K562 (cell line): ENCODE results near the gene FIBP. TPM values are rescaled to one million over a fixed set of nuclear protein-coding genes. Genes with fewer than 3 reads are reported as not detected.

Experiments
- ARID4B ChIP-seq: sonication (generic); formaldehyde crosslinking; IDR thresholded peaks from 2 replicates; pipeline ENCODE4 v1.8.0; 2022; ENCODE audit warnings: mild to moderate bottlenecking, missing genetic modification reagents
- CC2D1A ChIP-seq: fragments of 450-650 bp; IDR thresholded peaks from 2 replicates; pipeline ENCODE4 v1.6.1; 2017; ENCODE audit warnings: mild to moderate bottlenecking
- DPF2 ChIP-seq: fragments of 450-650 bp; IDR thresholded peaks from 2 replicates; pipeline ENCODE4 v1.6.1; 2016
- E2F5 ChIP-seq: sonication (generic); formaldehyde crosslinking; IDR thresholded peaks from 2 replicates; pipeline ENCODE4 v1.8.0; 2022; ENCODE audit warnings: mild to moderate bottlenecking, missing genetic modification reagents
- FOXK1 ChIP-seq: sonication (generic); formaldehyde crosslinking; IDR thresholded peaks from 2 replicates; pipeline ENCODE4 v1.8.0; 2022; ENCODE audit warnings: missing genetic modification reagents, mild to moderate bottlenecking, borderline replicate concordance
- ID3 ChIP-seq, 2 experiments: fragments of 250-450 bp in 1 of 2; fragments of 450-650 bp in 1 of 2; sonication (Bioruptor Pico) in 1 of 2; IDR thresholded peaks; 2 replicates each; pipeline versions ENCODE4 v1.6.1 to v1.8.0; 2016 to 2021; ENCODE audit warnings: mild to moderate bottlenecking in 2 of 2, moderate library complexity in 2 of 2, missing compliant biosample characterization in 1 of 2, missing genetic modification characterization in 1 of 2
- KLF13 ChIP-seq: fragments of 450-650 bp; IDR thresholded peaks from 2 replicates; pipeline ENCODE4 v1.6.1; 2016; ENCODE audit warnings: missing genetic modification characterization, low read depth, mild to moderate bottlenecking, missing compliant biosample characterization, moderate library complexity, borderline replicate concordance
- PHF21A ChIP-seq: fragments of 450-650 bp; IDR thresholded peaks from 2 replicates; pipeline ENCODE4 v1.6.1; 2017; ENCODE audit warnings: low read depth, borderline replicate concordance
- PRDM10 ChIP-seq: fragments of 450-650 bp; IDR thresholded peaks from 2 replicates; pipeline ENCODE4 v1.6.1; 2018; ENCODE audit not compliant: partially characterized antibody
- RBM15 ChIP-seq: fragments of 200-400 bp; formaldehyde crosslinking; IDR thresholded peaks from 2 replicates; pipeline ENCODE4 v1.6.1; 2018; ENCODE audit warnings: mild to moderate bottlenecking, low read length, moderate library complexity; ENCODE audit not compliant: insufficient read depth
- SMAD1 ChIP-seq: fragments of 150-350 bp; IDR thresholded peaks from 2 replicates; pipeline ENCODE4 v1.6.1; 2014; ENCODE audit warnings: low read length, low read depth; ENCODE audit not compliant: partially characterized antibody
- ZBTB9 ChIP-seq: fragments of 450-650 bp; formaldehyde crosslinking; IDR thresholded peaks from 2 replicates; pipeline ENCODE4 v1.4.0; 2020; ENCODE audit warnings: mild to moderate bottlenecking, moderate library complexity
- ZNF133 ChIP-seq: fragments of 250-450 bp; sonication (Bioruptor Pico); IDR thresholded peaks from 2 replicates; pipeline ENCODE4 v1.4.0; 2020; ENCODE audit warnings: mild to moderate bottlenecking
- ZNF143 ChIP-seq: sonication (generic); formaldehyde crosslinking; IDR thresholded peaks from 2 replicates; pipeline ENCODE4 v1.9.0; 2022; ENCODE audit warnings: mild to moderate bottlenecking, missing genetic modification reagents
- ZNF764 ChIP-seq: fragments of 250-450 bp; sonication (Bioruptor Pico); IDR thresholded peaks from 2 replicates; pipeline ENCODE4 v1.4.0; 2020; ENCODE audit warnings: low read depth, mild to moderate bottlenecking, moderate library complexity
- polyA plus RNA-seq, 8 experiments: library from polyadenylated mRNA; depleted of rRNA in 4 of 8; stranded (reverse) in 5 of 8; unstranded in 3 of 8; fragments of >200 nt; fragmentation: Nextera tagmentation in 2 of 8; fragmentation: Illumina TruSeq in 1 of 8; extraction: Ambion mirVana in 2 of 8; extraction: Trizol in 1 of 8; gene quantifications; 2 replicates each; pipeline versions ENCODE4 v1.2.1 to v1.2.3, GENCODE V29; 2011 to 2014; ENCODE audit warnings: inconsistent platforms in 1 of 8, missing spikeins in 1 of 8
- total RNA-seq, 7 experiments: library from RNA; depleted of rRNA in 6 of 7; stranded (reverse); fragments of >200 nt in 6 of 7; fragmentation: Illumina TruSeq in 2 of 7; extraction: Trizol in 2 of 7; gene quantifications; 2 replicates each; pipeline versions ENCODE4 v1.2.1 to v1.2.3, GENCODE V29; 2011 to 2021; ENCODE audit warnings: low replicate concordance in 1 of 7

FIBP gene
- total and polyA plus RNA-seq, 9 of the 15 experiments (the other 6 are each of a cell fraction or from before 2014, with no cell fraction given): 41.2 to 79.2 (median 48.6) TPM

- peak; percentile 79; the same call in 1 of the 2 replicates for TF ChIP-seq FOXK1 (CRISPR knock-in tag)
- TF ChIP-seq ZNF764 (CRISPR knock-in tag): no peak
- TF ChIP-seq CC2D1A: no peak; the same call in 1 of the 2 replicates
- peak; percentile 65 for TF ChIP-seq ARID4B
- TF ChIP-seq PRDM10: peak; percentile 15
- TF ChIP-seq ZNF133: no peak
- TF ChIP-seq ZNF143: peak; percentile 60
- no peak for TF ChIP-seq E2F5 (CRISPR knock-in tag)
- no peak for TF ChIP-seq ID3 (CRISPR knock-in tag; IDR thresholded peaks at IDR 0.05)
- TF ChIP-seq ID3 (tag; IDR thresholded peaks at IDR 0.05): no peak
- TF ChIP-seq PHF21A: no peak
- TF ChIP-seq SMAD1: peak; percentile 15
- TF ChIP-seq KLF13 (tag): peak; percentile 86
- TF ChIP-seq ZBTB9 (CRISPR knock-in tag): peak; percentile 51; the same call in 1 of the 2 replicates
- TF ChIP-seq RBM15: no peak
- no peak for TF ChIP-seq DPF2
Observed at GRCh38 chr11:65856689-65857499, 31.4 kb downstream of the FIBP start (continued).
